Esophagus squamous epithelium (tissue), 5 donors: ENCODE measurements around the gene PRMT1. TPM values are rescaled to one million over a fixed set of nuclear protein-coding genes. Genes with fewer than 3 reads are reported as not detected.

Experiments used
- DNase-seq: peaks from one replicate; lab custom pipeline; 2025; lab: John Stamatoyannopoulos, UW
- H3K27ac ChIP-seq, 4 donors: fragments of 200-600 bp; sonication (generic); one replicate each; pipeline ENCODE4 v1.5.1; 2016 to 2019; ENCODE audit warnings: mild to moderate bottlenecking in 1 of 4
- H3K27me3 ChIP-seq, 4 donors: fragments of 200-600 bp; sonication (generic); 1 replicate in 3 of 4; 2 replicates in 1 of 4; pipeline versions ENCODE4 v1.5.1 to v1.6.0; 2017 to 2021; ENCODE audit warnings: antibody characterized with exemption in 1 of 4
- H3K36me3 ChIP-seq, 3 donors: fragments of 200-600 bp; sonication (generic); one replicate each; pipeline ENCODE4 v1.5.1; 2016 to 2019
- H3K4me1 ChIP-seq, 3 donors: fragments of 200-600 bp; sonication (generic); one replicate each; pipeline ENCODE4 v1.5.1; 2017 to 2019
- H3K4me3 ChIP-seq, 4 donors: fragments of 200-600 bp; sonication (generic); 1 replicate in 3 of 4; 2 replicates in 1 of 4; pipeline ENCODE4 v1.5.1; 2016 to 2019; ENCODE audit warnings: mild to moderate bottlenecking in 2 of 4, moderate library complexity in 1 of 4
- H3K9me3 ChIP-seq, 3 donors: fragments of 200-600 bp; sonication (generic); one replicate each; pipeline ENCODE4 v1.5.1; 2016 to 2019
- POLR2A ChIP-seq, 4 donors: fragments of 450-650 bp; IDR thresholded peaks; one replicate each; pipeline ENCODE4 v1.6.1; 2017; ENCODE audit warnings: antibody characterized with exemption in 4 of 4, mild to moderate bottlenecking in 4 of 4, moderate library complexity in 3 of 4
- WGBS, 2 donors: methylation state at CpG; one replicate each; pipeline ENCODE4 v1.1.5; 2018; 5-methylcytosine and 5-hydroxymethylcytosine counted together
- intact Hi-C: fragments of 100-400 bp; cut with DNase I; formaldehyde crosslinking; loops from one replicate; pipeline ENCODE4 v1.15.0; 2022
- small RNA-seq, 4 donors: library from RNA; depleted of rRNA; stranded (forward); fragments of <200 nt; gene quantifications; one replicate each; pipeline ENCODE3, GENCODE V24; 2016
- total RNA-seq, 4 donors: library from RNA; depleted of rRNA; stranded (reverse); fragments of >200 nt; gene quantifications; one replicate each; pipeline ENCODE4 v1.1.0, GENCODE V29; 2016
- TF ChIP-seq, protein P1 (sequence below), 6 experiments: fragments of 450-650 bp in 4 of 6; fragments of 200-600 bp in 2 of 6; sonication (generic) in 2 of 6; IDR thresholded peaks; one replicate each; pipeline ENCODE4 v1.5.1; 2016 to 2019; ENCODE audit warnings: antibody characterized with exemption in 6 of 6, mild to moderate bottlenecking in 4 of 6, moderate library complexity in 4 of 6
- donor health status: DM: yes; HTN: yes; CAD: no.

PRMT1 gene
- total RNA-seq, 4 donors from 2014 or later: 86.1 to 206 (median 182) TPM

DNA sequence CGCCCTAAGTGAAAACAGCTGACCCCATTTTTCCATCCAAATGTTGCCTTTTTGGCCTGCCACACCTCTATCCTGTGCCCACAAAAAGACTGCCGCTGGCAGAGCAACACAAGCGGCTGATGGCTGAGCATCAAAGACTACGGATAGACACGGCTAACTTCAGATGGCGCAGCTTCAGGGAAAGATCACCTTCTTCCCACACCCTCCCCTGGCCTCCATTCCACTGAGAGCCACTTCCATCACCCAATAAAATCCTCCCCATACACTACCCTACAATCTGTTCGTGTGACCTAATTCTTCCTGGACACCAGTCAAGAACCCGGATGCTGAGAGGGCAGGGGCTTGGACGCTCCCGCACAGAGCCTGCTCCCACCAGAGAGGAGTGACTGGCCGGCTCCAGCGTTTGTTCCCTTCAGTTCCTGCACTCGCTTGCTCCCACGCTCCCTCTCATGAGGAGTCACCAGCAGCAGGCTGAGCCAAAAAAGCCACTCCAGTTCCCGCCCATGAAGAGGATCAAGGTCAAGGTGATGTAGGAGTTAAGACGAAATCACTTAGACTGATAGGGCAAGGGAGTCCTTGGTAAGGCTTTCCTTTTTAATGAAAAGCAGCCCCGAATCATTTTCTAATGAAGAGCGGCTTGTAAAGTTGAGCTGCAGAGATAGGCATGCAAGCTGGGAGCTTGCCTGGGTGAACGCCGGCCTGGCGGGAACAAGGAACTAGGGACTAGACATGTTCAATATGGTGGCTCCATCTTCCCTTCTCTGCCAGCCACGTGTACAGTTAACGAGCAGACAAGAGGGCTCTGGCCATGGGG, 50.4 kb downstream of the PRMT1 start:
- peak overlapping the region in 1 of 4 donors; percentile 7 for H3K27ac ChIP-seq
- intact Hi-C loops: no loop called here
- TF ChIP-seq, protein P1, sequence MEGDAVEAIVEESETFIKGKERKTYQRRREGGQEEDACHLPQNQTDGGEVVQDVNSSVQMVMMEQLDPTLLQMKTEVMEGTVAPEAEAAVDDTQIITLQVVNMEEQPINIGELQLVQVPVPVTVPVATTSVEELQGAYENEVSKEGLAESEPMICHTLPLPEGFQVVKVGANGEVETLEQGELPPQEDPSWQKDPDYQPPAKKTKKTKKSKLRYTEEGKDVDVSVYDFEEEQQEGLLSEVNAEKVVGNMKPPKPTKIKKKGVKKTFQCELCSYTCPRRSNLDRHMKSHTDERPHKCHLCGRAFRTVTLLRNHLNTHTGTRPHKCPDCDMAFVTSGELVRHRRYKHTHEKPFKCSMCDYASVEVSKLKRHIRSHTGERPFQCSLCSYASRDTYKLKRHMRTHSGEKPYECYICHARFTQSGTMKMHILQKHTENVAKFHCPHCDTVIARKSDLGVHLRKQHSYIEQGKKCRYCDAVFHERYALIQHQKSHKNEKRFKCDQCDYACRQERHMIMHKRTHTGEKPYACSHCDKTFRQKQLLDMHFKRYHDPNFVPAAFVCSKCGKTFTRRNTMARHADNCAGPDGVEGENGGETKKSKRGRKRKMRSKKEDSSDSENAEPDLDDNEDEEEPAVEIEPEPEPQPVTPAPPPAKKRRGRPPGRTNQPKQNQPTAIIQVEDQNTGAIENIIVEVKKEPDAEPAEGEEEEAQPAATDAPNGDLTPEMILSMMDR (IDR thresholded peaks at IDR 0.05): no peak
- no peak for TF ChIP-seq POLR2A (IDR thresholded peaks at IDR 0.05)
- no peak overlapping the region for H3K4me3 ChIP-seq
- H3K9me3 ChIP-seq: no peaks in the 10 kb centered on the region
- H3K4me1 ChIP-seq: no peaks in the 10 kb centered on the region
- H3K36me3 ChIP-seq: no peaks in the 10 kb centered on the region
- no peaks in the 10 kb centered on the region for H3K27me3 ChIP-seq
- DNase-seq: no peak
- 69 to 80% methylated on average over 12 to 23 of the region's 23 CpGs for WGBS, 2 donors

DNA sequence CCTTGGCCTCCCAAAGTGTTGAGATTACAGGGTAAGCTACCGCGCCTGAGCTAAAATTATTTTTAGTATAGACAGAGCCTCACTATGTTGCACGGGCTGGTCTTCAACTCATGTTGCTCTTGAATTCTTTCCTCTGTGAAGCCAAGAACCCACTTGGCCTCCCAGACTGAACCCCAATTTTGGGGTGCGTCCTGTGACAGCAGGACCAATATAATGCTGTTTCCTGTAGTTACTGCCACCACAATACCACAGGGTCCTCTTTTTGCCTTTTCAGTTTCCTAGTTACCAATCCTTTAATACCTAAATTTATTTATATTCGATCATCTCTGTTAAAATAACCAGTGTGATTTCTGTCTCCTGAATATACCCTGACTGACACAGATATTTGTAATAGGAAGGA, 53.1 kb downstream of the PRMT1 start:
- no peaks in the 10 kb centered on the region for H3K4me1 ChIP-seq
- no peaks in the 10 kb centered on the region for H3K36me3 ChIP-seq
- TF ChIP-seq, protein P1 (IDR thresholded peaks at IDR 0.05): no peak
- no peak for TF ChIP-seq POLR2A (IDR thresholded peaks at IDR 0.05)
- intact Hi-C loops: no loop called here
- DNase-seq: no peak
- no peaks in the 10 kb centered on the region for H3K9me3 ChIP-seq
- 63 to 69% methylated on average over 5 of the region's 5 CpGs for WGBS, 2 donors
- H3K4me3 ChIP-seq: no peak overlapping the region
- no peaks in the 10 kb centered on the region for H3K27me3 ChIP-seq
- H3K27ac ChIP-seq: no peak overlapping the region

Small RNA genes within 50 kb of the gene (small RNA-seq; reads per million reads assigned to genes)
- 0 to 0.27 (median 0.12) reads per million in 4 donors for gene MIR5088

Other genes starting within 250 kb of the PRMT1 start
- 1 to 10 TPM in 1 of 4 donors, under 1 TPM in 3; 0.13 to 1.5 (median 0.40) TPM for gene SLC17A7, start 235.7 kb upstream of the PRMT1 start, total RNA-seq
- gene PIH1D1, start 225.5 kb upstream of the PRMT1 start, total RNA-seq: 10 to 100 TPM; 54.4 to 91.2 (median 67.2) TPM
- gene ALDH16A1, start 224.0 kb upstream of the PRMT1 start, total RNA-seq: 10 to 100 TPM; 35.9 to 56.5 (median 39.0) TPM
- 1 to 10 TPM in 3 of 4 donors, under 1 TPM in 1; 0.75 to 4.2 (median 2.7) TPM for gene FLT3LG, start 203.1 kb upstream of the PRMT1 start, total RNA-seq
- 1,000 to 10,000 TPM; 1,642 to 4,119 (median 2,165) TPM for gene RPL13A, start 189.7 kb upstream of the PRMT1 start, total RNA-seq
- 1,000 to 10,000 TPM; 2,317 to 5,784 (median 3,336) TPM for gene RPS11, start 180.8 kb upstream of the PRMT1 start, total RNA-seq
- 100 to 1,000 TPM in 1 of 4 donors, 10 to 100 TPM in 3; 18.0 to 129 (median 60.0) TPM for gene FCGRT, start 164.6 kb upstream of the PRMT1 start, total RNA-seq
- gene RCN3, start 149.3 kb upstream of the PRMT1 start, total RNA-seq: 1 to 10 TPM; 1.0 to 7.2 (median 2.3) TPM
- gene NOSIP, start 96.7 kb upstream of the PRMT1 start, total RNA-seq: 10 to 100 TPM; 37.8 to 50.7 (median 40.2) TPM
- 10 to 100 TPM in 1 of 4 donors, 1 to 10 TPM in 3; 7.7 to 19.8 (median 8.8) TPM for gene PRRG2, start 96.0 kb upstream of the PRMT1 start, total RNA-seq
- gene PRR12, start 86.1 kb upstream of the PRMT1 start, total RNA-seq: 10 to 100 TPM in 1 of 4 donors, 1 to 10 TPM in 3; 4.5 to 11.9 (median 7.7) TPM
- 10 to 100 TPM in 3 of 4 donors, 1 to 10 TPM in 1; 6.3 to 40.8 (median 12.8) TPM for gene RRAS, start 37.1 kb upstream of the PRMT1 start, total RNA-seq
- gene SCAF1, start 35.1 kb upstream of the PRMT1 start, total RNA-seq: 10 to 100 TPM; 11.0 to 24.8 (median 15.2) TPM
- gene IRF3, start 11.4 kb upstream of the PRMT1 start, total RNA-seq: 10 to 100 TPM; 33.5 to 69.1 (median 49.4) TPM
- 10 to 100 TPM in 1 of 4 donors, 1 to 10 TPM in 3; 4.4 to 12.9 (median 5.8) TPM for gene BCL2L12, start 11.3 kb upstream of the PRMT1 start, total RNA-seq
- 1 to 10 TPM in 3 of 4 donors, under 1 TPM in 1; 0.91 to 2.8 (median 1.8) TPM for gene ADM5, start 12.3 kb downstream of the PRMT1 start, total RNA-seq
- gene CPT1C, start 13.8 kb downstream of the PRMT1 start, total RNA-seq: 1 to 10 TPM in 2 of 4 donors, under 1 TPM in 2; 0.48 to 4.8 (median 1.1) TPM
- not detected for gene TSKS, start 86.0 kb downstream of the PRMT1 start, total RNA-seq
- 10 to 100 TPM; 50.7 to 77.8 (median 65.8) TPM for gene AP2A1, start 89.7 kb downstream of the PRMT1 start, total RNA-seq
- gene FUZ, start 136.0 kb downstream of the PRMT1 start, total RNA-seq: 10 to 100 TPM in 1 of 4 donors, 1 to 10 TPM in 3; 4.7 to 13.7 (median 8.1) TPM
- gene MED25, start 141.0 kb downstream of the PRMT1 start, total RNA-seq: 10 to 100 TPM; 16.9 to 27.7 (median 23.9) TPM
- gene PTOV1, start 173.9 kb downstream of the PRMT1 start, total RNA-seq: 10 to 100 TPM; 31.3 to 57.0 (median 45.2) TPM
- 10 to 100 TPM; 33.3 to 42.3 (median 36.3) TPM for gene PNKP, start 190.3 kb downstream of the PRMT1 start, total RNA-seq
- 10 to 100 TPM; 16.2 to 31.0 (median 20.4) TPM for gene AKT1S1, start 200.1 kb downstream of the PRMT1 start, total RNA-seq
- 10 to 100 TPM in 3 of 4 donors, 1 to 10 TPM in 1; 6.7 to 25.9 (median 16.9) TPM for gene TBC1D17, start 200.4 kb downstream of the PRMT1 start, total RNA-seq
- under 1 TPM; 0.56 to 0.91 (median 0.73) TPM for gene IL4I1, start 219.6 kb downstream of the PRMT1 start, total RNA-seq